Erythroblast (primary cell): ENCODE results near the gene CNIH3.

Experiments used
- GATA1 ChIP-seq: IDR thresholded peaks from 2 replicates; pipeline ENCODE4 v1.6.1; 2011; ENCODE audit warnings: low read depth, mild to moderate bottlenecking, control low read depth, low read length, moderate library complexity
- POLR2A ChIP-seq: IDR thresholded peaks from 2 replicates; pipeline ENCODE4 v1.6.1; 2011; ENCODE audit warnings: mild to moderate bottlenecking, low read length

GRCh38 chr1:224635356-224635755 lies 19.2 kb downstream of the CNIH3 start:
- TF ChIP-seq POLR2A (no peak), GATA1 (no peak)
